ENCODE measurements around the gene COPG2.
A peak's percentile ranks its signal among the peaks of the same experiment; 100 is the strongest.

The COPG2 gene

DNA sequence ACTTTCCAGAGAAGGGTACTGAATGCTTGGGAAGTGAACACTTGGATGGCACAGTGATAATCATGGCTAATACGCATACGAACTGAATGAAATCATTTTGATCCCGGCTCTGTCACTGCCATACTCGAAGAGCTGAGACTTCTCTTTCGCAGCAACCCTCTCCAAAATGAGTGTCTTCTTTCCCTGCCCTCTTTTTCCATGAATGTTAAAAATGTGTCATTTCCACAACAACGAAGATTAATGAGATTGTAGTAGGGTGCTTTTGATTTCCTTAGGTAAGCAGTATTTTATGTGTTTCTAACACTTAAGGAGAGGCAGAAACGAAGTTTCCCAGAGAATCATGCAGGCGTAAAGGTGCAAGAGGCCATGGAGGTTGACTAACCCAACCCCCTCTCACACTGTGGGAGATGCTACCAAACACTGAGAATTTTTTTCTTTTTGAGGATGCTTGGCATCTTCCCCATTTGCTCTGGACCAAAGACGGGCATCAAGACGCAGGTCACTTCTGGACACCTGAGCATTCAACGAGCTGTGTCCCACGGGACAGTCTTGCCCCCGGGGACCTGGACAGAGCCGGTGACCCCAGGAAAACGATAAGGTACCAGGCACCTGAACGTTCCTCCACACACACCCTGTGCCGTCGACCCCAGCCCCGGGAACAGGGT is 823 bp downstream of the COPG2 start:
- Histone ChIP-seq H3K9me3 (ENCODE audit: insufficient read depth, low read length) (no peaks in the 10 kb centered on the region), H3K27me3 (ENCODE audit: low read depth, low read length) (no peaks in the 10 kb centered on the region), H2AFZ (ENCODE audit: low read depth, low read length) (peak overlapping the region; percentile 85), H3K4me2 (ENCODE audit: low read length) (peak overlapping the region; percentile 74), H3K4me3 (ENCODE audit: low read length) (peak overlapping the region; percentile 83), H4K20me1 (ENCODE audit: insufficient read depth, low read length) (no peaks in the 10 kb centered on the region), H3K79me2 (ENCODE audit: low read length) (no peaks in the 10 kb centered on the region), H3K27ac (ENCODE audit: low read length) (no peak overlapping the region), H3K4me1 (ENCODE audit: low read length) (peaks cover 15% of the 10 kb centered on the region), H3K36me3 (replicated peaks; ENCODE audit: low read depth, low read length) (no peaks in the 10 kb centered on the region), H3K9ac (ENCODE audit: low read length) (peak overlapping the region; percentile 79)
- TF ChIP-seq EZH2phosphoT487 (IDR thresholded peaks at IDR 0.05; ENCODE audit: low read depth): no peak
- TF ChIP-seq, protein P1, sequence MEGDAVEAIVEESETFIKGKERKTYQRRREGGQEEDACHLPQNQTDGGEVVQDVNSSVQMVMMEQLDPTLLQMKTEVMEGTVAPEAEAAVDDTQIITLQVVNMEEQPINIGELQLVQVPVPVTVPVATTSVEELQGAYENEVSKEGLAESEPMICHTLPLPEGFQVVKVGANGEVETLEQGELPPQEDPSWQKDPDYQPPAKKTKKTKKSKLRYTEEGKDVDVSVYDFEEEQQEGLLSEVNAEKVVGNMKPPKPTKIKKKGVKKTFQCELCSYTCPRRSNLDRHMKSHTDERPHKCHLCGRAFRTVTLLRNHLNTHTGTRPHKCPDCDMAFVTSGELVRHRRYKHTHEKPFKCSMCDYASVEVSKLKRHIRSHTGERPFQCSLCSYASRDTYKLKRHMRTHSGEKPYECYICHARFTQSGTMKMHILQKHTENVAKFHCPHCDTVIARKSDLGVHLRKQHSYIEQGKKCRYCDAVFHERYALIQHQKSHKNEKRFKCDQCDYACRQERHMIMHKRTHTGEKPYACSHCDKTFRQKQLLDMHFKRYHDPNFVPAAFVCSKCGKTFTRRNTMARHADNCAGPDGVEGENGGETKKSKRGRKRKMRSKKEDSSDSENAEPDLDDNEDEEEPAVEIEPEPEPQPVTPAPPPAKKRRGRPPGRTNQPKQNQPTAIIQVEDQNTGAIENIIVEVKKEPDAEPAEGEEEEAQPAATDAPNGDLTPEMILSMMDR (IDR thresholded peaks at IDR 0.05; ENCODE audit: low read depth, low read length): no peak

DNA sequence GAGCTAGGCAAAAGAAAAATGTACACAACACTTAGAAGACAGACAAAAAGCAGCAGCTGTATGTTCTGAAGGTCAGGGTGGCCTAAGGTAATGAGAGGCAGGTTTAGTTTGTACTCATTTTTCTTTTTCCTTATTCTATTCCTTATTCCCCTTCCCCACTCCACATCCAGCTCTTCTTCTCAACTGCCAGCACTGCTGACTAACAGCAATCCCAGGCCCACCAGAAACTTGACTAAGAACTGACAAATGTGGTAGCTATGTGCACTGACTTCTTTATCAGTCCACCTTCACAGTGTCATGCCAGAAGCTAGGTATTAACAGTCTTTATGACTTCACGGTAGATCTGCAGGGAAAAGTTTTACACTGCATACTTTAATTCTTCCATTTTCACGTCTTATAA is 6.1 kb downstream of the COPG2 start:
- H4K20me1 ChIP-seq (ENCODE audit: insufficient read depth, low read length): no peaks in the 10 kb centered on the region
- no peaks in the 10 kb centered on the region for H3K36me3 ChIP-seq (replicated peaks; ENCODE audit: low read depth, low read length)
- H3K4me3 ChIP-seq (ENCODE audit: low read length): no peak overlapping the region
- TF ChIP-seq, protein P1 (IDR thresholded peaks at IDR 0.05; ENCODE audit: low read depth, low read length): no peak
- no peak for TF ChIP-seq EZH2phosphoT487 (IDR thresholded peaks at IDR 0.05; ENCODE audit: low read depth)
- peaks cover 4% of the 10 kb centered on the region for H3K4me1 ChIP-seq (ENCODE audit: low read length)
- H3K27me3 ChIP-seq (ENCODE audit: low read depth, low read length): no peaks in the 10 kb centered on the region
- no peak overlapping the region for H3K4me2 ChIP-seq (ENCODE audit: low read length)
- no peak overlapping the region for H3K9ac ChIP-seq (ENCODE audit: low read length)
- H3K9me3 ChIP-seq (ENCODE audit: insufficient read depth, low read length): no peaks in the 10 kb centered on the region
- no peak overlapping the region for H3K27ac ChIP-seq (ENCODE audit: low read length)
- H2AFZ ChIP-seq (ENCODE audit: low read depth, low read length): no peak overlapping the region
- H3K79me2 ChIP-seq (ENCODE audit: low read length): no peaks in the 10 kb centered on the region

DNA sequence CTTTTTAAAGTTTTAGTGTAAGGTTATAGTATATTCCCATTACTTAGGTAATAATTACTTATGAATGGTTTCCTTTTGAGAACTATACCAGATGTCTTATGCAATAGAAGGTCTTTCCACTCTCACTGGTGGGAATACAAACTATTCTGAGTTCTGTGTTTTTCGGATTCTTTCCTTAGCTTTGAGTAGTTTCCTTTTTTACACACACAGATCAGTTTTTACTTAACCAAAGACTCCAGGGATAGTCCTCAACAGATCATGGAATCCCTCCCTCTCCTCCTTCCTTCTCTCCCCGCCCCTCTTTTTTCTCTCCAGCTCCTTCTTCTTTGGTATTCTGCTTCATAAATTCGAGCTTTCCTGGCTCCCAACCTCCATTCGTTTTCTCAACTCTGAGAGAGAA is 13.3 kb downstream of the COPG2 start:
- Histone ChIP-seq H4K20me1 (ENCODE audit: insufficient read depth, low read length) (no peaks in the 10 kb centered on the region), H3K4me3 (ENCODE audit: low read length) (no peak overlapping the region), H2AFZ (ENCODE audit: low read depth, low read length) (no peak overlapping the region), H3K9ac (ENCODE audit: low read length) (no peak overlapping the region), H3K79me2 (ENCODE audit: low read length) (no peaks in the 10 kb centered on the region), H3K27ac (ENCODE audit: low read length) (no peak overlapping the region), H3K36me3 (replicated peaks; ENCODE audit: low read depth, low read length) (peaks cover 9% of the 10 kb centered on the region), H3K4me2 (ENCODE audit: low read length) (no peak overlapping the region), H3K27me3 (ENCODE audit: low read depth, low read length) (no peaks in the 10 kb centered on the region), H3K9me3 (ENCODE audit: insufficient read depth, low read length) (no peaks in the 10 kb centered on the region), H3K4me1 (ENCODE audit: low read length) (no peaks in the 10 kb centered on the region)
- no peak for TF ChIP-seq EZH2phosphoT487 (IDR thresholded peaks at IDR 0.05; ENCODE audit: low read depth)
- TF ChIP-seq, protein P1 (IDR thresholded peaks at IDR 0.05; ENCODE audit: low read depth, low read length): no peak

DNA sequence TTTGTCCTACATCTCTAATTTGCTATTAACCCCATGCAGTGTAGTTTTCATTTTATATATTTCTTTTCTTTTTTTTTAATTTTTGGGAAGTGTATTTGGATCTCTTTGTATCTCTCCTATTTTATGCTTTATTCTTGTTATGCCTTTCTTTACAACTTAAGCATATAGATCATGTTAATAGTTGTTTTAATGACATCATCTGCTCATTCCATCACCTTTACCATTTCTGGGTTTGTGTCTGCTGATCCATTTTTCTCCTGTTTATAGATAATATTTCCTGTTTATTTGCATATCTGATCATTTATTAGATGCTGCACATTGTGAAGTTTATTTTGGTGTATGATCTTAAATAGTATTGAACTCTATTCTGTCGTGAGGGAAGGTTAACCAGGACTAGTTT is 13.7 kb downstream of the COPG2 start:
- Histone ChIP-seq H3K9me3 (ENCODE audit: insufficient read depth, low read length) (no peaks in the 10 kb centered on the region), H3K36me3 (replicated peaks; ENCODE audit: low read depth, low read length) (peaks cover 12% of the 10 kb centered on the region), H3K4me3 (ENCODE audit: low read length) (no peak overlapping the region), H4K20me1 (ENCODE audit: insufficient read depth, low read length) (no peaks in the 10 kb centered on the region), H3K4me2 (ENCODE audit: low read length) (no peak overlapping the region), H3K9ac (ENCODE audit: low read length) (no peak overlapping the region), H2AFZ (ENCODE audit: low read depth, low read length) (no peak overlapping the region), H3K4me1 (ENCODE audit: low read length) (peaks cover 2% of the 10 kb centered on the region), H3K27ac (ENCODE audit: low read length) (no peak overlapping the region), H3K27me3 (ENCODE audit: low read depth, low read length) (no peaks in the 10 kb centered on the region), H3K79me2 (ENCODE audit: low read length) (no peaks in the 10 kb centered on the region)
- TF ChIP-seq EZH2phosphoT487 (IDR thresholded peaks at IDR 0.05; ENCODE audit: low read depth): no peak
- TF ChIP-seq, protein P1 (IDR thresholded peaks at IDR 0.05; ENCODE audit: low read depth, low read length): no peak
